Esophagus (tissue), 2 donors: ENCODE data around the gene SART3. TPM values are rescaled to one million over a fixed set of nuclear protein-coding genes. Genes with fewer than 3 reads are reported as not detected.

ENCODE experiments used
- H3K27ac ChIP-seq, 2 donors: one replicate each; pipeline ENCODE4 v1.5.1; 2013; ENCODE audit warnings: low read depth in 2 of 2, mild to moderate bottlenecking in 2 of 2, inconsistent platforms in 1 of 2, low read length in 1 of 2, moderate library complexity in 1 of 2
- H3K27me3 ChIP-seq, 2 donors: one replicate each; pipeline ENCODE4 v1.6.1; 2013; ENCODE audit warnings: low read length in 2 of 2, control low read depth in 1 of 2, mild to moderate bottlenecking in 1 of 2; ENCODE audit not compliant: insufficient read depth in 2 of 2, control insufficient read depth in 1 of 2
- H3K36me3 ChIP-seq, 2 donors: one replicate each; pipeline ENCODE4 v1.6.1; 2013; ENCODE audit warnings: low read length in 1 of 2; ENCODE audit not compliant: control insufficient read depth in 2 of 2, insufficient read depth in 2 of 2
- H3K4me1 ChIP-seq, 2 donors: one replicate each; pipeline ENCODE4 v1.6.1; 2013; ENCODE audit warnings: low read length in 1 of 2; ENCODE audit not compliant: control insufficient read depth in 2 of 2, insufficient read depth in 2 of 2
- H3K4me3 ChIP-seq, 2 donors: one replicate each; pipeline ENCODE4 v1.5.1; 2013; ENCODE audit warnings: low read length in 2 of 2, mild to moderate bottlenecking in 2 of 2, low read depth in 1 of 2, moderate library complexity in 1 of 2
- H3K9me3 ChIP-seq, 2 donors: one replicate each; pipeline ENCODE4 v1.6.1; 2013; ENCODE audit warnings: mild to moderate bottlenecking in 2 of 2, low read depth in 1 of 2, low read length in 1 of 2, moderate library complexity in 1 of 2; ENCODE audit not compliant: control insufficient read depth in 2 of 2, insufficient read depth in 1 of 2
- WGBS, 2 donors: extraction: QIAGEN DNeasy Blood & Tissue Kit; methylation state at CpG; one replicate each; pipeline ENCODE4 v1.1.7; 2013; 5-methylcytosine and 5-hydroxymethylcytosine counted together
- polyA plus RNA-seq, 2 donors: library from polyadenylated mRNA; stranded (reverse); fragments of 200-250 nt; gene quantifications; one replicate each; pipeline ENCODE4 v1.2.3, GENCODE V29; 2013
- donor health status: healthy with polysubstance abuse.
- donor health status: Bipolar disorder and iron deficiency.

Gene SART3
- polyA plus RNA-seq, 2 donors = 10.8 to 16.0 TPM

GRCh38 chr12:108573317-108573716 lies 12.3 kb upstream of the SART3 start:
- H3K27ac ChIP-seq = no peak overlapping the region
- WGBS, 2 donors = 28 to 30% methylated on average over 2 of the region's 2 CpGs

GRCh38 chr12:108572166-108572790 lies 11.3 kb upstream of the SART3 start:
- no peaks in the 10 kb centered on the region for H3K9me3 ChIP-seq
- H3K27me3 ChIP-seq = no peaks in the 10 kb centered on the region
- H3K4me1 ChIP-seq = no peaks in the 10 kb centered on the region
- peaks cover 8 to 12% of the 10 kb centered on the region in 2 donors for H3K36me3 ChIP-seq
- no peak overlapping the region for H3K27ac ChIP-seq
- WGBS, 2 donors = 64 to 66% methylated on average over 8 of the region's 8 CpGs
- H3K4me3 ChIP-seq = no peak overlapping the region

More at GRCh38 chr12:108573317-108573716, 12.3 kb upstream of the SART3 start:
- Histone ChIP-seq H3K9me3 (no peaks in the 10 kb centered on the region), H3K36me3 (peaks cover 5 to 8% of the 10 kb centered on the region in 2 donors), H3K4me1 (no peaks in the 10 kb centered on the region), H3K4me3 (no peak overlapping the region), H3K27me3 (no peaks in the 10 kb centered on the region)

GRCh38 chr12:108571609-108572165 lies 10.7 kb upstream of the SART3 start:
- no peak overlapping the region for H3K4me3 ChIP-seq
- no peaks in the 10 kb centered on the region for H3K27me3 ChIP-seq
- 86 to 88% methylated on average over 8 of the region's 8 CpGs for WGBS, 2 donors
- no peaks in the 10 kb centered on the region for H3K9me3 ChIP-seq
- H3K4me1 ChIP-seq = no peaks in the 10 kb centered on the region
- peaks cover 12 to 16% of the 10 kb centered on the region in 2 donors for H3K36me3 ChIP-seq
- no peak overlapping the region for H3K27ac ChIP-seq

GRCh38 chr12:108570743-108571608 lies 10.0 kb upstream of the SART3 start:
- H3K4me3 ChIP-seq = no peak overlapping the region
- no peak overlapping the region for H3K27ac ChIP-seq
- H3K4me1 ChIP-seq = no peaks in the 10 kb centered on the region
- 61 to 65% methylated on average over 3 of the region's 3 CpGs for WGBS, 2 donors
- no peaks in the 10 kb centered on the region for H3K9me3 ChIP-seq
- H3K27me3 ChIP-seq = no peaks in the 10 kb centered on the region
- peaks cover 12 to 21% of the 10 kb centered on the region in 2 donors for H3K36me3 ChIP-seq

GRCh38 chr12:108568338-108569154 lies 7.6 kb upstream of the SART3 start:
- Histone ChIP-seq H3K27ac (peak overlapping the region in 1 of 2 donors; percentile 4), H3K27me3 (no peaks in the 10 kb centered on the region), H3K4me3 (no peak overlapping the region), H3K9me3 (no peaks in the 10 kb centered on the region), H3K4me1 (no peaks in the 10 kb centered on the region), H3K36me3 (peaks cover 12 to 24% of the 10 kb centered on the region in 2 donors)
- WGBS, 2 donors = 76 to 81% methylated on average over 10 of the region's 10 CpGs

- H3K9me3 ChIP-seq = no peaks in the 10 kb centered on the region
- H3K36me3 ChIP-seq = peaks cover 12 to 24% of the 10 kb centered on the region in 2 donors
- WGBS, 2 donors = 71 to 73% methylated on average over 7 of the region's 7 CpGs
- H3K4me1 ChIP-seq = no peaks in the 10 kb centered on the region
- H3K27me3 ChIP-seq = no peaks in the 10 kb centered on the region
- no peak overlapping the region for H3K27ac ChIP-seq
- no peak overlapping the region for H3K4me3 ChIP-seq
Observed at GRCh38 chr12:108567406-108568337, 6.7 kb upstream of the SART3 start.

- H3K4me3 ChIP-seq = no peak overlapping the region
- H3K4me1 ChIP-seq = no peaks in the 10 kb centered on the region
- no peak overlapping the region for H3K27ac ChIP-seq
- peaks cover 12 to 24% of the 10 kb centered on the region in 2 donors for H3K36me3 ChIP-seq
- 91 to 96% methylated on average over 4 of the region's 4 CpGs for WGBS, 2 donors
- H3K9me3 ChIP-seq = no peaks in the 10 kb centered on the region
- no peaks in the 10 kb centered on the region for H3K27me3 ChIP-seq
Observed at GRCh38 chr12:108566452-108566851, 5.5 kb upstream of the SART3 start.

- Histone ChIP-seq H3K4me1 (no peaks in the 10 kb centered on the region), H3K4me3 (no peak overlapping the region), H3K27me3 (no peaks in the 10 kb centered on the region), H3K36me3 (peaks cover 11 to 24% of the 10 kb centered on the region in 2 donors), H3K9me3 (no peaks in the 10 kb centered on the region), H3K27ac (peak overlapping the region in 1 of 2 donors; percentile 1)
- WGBS, 2 donors = 2 to 10% methylated on average over 2 of the region's 2 CpGs
Observed at GRCh38 chr12:108565976-108566375, 5.0 kb upstream of the SART3 start.
